NCI-H1930 (cell line): ENCODE data around the gene RUFY3.
"Not testable (repeated sequence)": the region's sequence is repeated elsewhere in the genome, so short reads cannot be mapped to it uniquely, and the experiment has no call there.

Source experiments
- DNase-seq, 2 experiments: peaks; one replicate each; lab custom pipeline; 2025; lab: John Stamatoyannopoulos, UW

Gene RUFY3

DNA sequence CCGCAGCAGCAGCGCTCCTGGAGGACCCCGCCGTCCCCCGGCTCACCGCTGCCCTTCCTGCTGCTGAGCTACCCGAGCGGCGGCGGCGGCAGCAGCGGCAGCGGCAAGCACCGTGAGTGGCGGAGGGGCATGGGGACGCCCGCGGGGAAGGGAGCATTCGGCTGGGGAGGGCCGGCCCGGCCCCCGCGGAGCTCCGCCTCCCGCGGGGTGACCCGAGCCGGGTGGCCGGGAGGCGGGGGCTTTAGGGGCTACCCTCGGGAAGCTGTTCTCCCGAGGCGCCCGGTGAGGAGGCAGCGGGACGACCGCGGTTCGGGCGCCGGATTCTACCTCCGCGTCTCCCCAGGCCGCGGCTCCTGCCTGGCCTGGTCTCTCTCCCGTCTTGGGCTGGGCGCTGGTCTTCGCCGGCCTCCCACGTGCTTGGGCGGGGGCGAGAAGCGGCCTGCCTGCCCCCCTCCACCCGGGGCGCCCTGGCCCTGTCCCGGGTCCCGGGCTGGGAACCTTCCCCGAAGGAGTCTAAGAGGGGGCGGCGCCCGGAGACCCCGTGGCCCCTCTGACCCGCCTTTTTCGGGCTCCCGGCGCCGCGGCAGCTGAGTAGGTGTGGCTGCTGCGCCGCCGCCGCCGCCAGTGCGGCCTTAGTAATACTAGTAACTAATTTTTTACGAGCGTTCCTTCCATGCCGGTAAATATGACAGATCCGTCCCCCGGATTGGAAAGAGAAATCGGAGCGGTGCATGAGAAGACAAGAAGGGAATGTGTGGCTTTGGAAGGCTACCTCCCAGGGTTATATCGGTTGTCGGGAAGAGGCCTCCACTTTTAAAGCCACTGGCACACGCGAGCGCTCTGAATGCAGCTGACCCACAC is 16.4 kb upstream of the RUFY3 start:
- peak; percentile 33 to 39 for DNase-seq

DNA sequence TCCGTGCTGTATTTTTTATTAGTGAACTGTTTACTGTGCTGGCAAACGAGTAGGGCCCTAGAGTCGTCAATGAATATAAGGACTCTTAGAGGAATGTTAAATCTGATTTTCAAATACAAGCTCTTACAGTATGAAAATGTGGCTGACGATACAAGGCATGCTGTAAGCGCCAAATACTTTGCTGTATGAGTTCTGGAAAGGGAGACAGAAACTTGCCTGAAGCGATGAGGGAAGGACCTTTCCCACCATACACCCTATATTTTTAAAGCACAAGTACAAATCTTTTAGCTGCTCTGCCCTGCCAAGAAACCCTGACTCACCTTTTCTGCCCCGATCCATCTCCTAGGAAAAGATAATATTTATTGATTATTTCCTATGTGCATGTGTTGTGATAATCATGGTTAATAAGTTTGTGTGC is 15.7 kb upstream of the RUFY3 start:
- DNase-seq: no peak

GRCh38 chr4:70706516-70706915 is 15.2 kb upstream of the RUFY3 start:
- no peak for DNase-seq

GRCh38 chr4:70709611-70710205 is 12.1 kb upstream of the RUFY3 start:
- peak; percentile 18 to 36 for DNase-seq

GRCh38 chr4:70711599-70711998 is 10.2 kb upstream of the RUFY3 start:
- no peak for DNase-seq

DNA sequence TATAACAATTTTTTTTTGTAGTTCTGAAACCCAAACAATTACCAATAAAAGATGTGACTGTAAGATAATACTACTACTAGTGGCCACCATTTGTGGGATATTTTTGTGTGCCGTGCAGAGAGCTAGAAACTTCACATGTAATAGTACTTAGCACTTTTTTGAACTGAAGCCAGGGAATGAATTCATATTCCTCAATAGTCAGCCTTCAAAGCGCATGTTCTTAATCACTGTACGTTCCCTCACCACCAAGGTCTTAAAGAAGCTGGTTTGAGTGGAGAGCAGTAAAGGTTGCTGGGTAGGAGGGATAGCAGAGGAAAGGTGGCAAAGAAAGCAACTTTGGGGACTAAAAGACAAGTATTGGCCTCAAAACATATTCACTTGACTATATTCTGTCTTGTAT is 9.6 kb upstream of the RUFY3 start:
- DNase-seq: no peak

- no peak for DNase-seq
Measured at GRCh38 chr4:70712604-70713452, 8.9 kb upstream of the RUFY3 start.

- DNase-seq: no peak
Measured at GRCh38 chr4:70713453-70714078, 8.2 kb upstream of the RUFY3 start.

DNA sequence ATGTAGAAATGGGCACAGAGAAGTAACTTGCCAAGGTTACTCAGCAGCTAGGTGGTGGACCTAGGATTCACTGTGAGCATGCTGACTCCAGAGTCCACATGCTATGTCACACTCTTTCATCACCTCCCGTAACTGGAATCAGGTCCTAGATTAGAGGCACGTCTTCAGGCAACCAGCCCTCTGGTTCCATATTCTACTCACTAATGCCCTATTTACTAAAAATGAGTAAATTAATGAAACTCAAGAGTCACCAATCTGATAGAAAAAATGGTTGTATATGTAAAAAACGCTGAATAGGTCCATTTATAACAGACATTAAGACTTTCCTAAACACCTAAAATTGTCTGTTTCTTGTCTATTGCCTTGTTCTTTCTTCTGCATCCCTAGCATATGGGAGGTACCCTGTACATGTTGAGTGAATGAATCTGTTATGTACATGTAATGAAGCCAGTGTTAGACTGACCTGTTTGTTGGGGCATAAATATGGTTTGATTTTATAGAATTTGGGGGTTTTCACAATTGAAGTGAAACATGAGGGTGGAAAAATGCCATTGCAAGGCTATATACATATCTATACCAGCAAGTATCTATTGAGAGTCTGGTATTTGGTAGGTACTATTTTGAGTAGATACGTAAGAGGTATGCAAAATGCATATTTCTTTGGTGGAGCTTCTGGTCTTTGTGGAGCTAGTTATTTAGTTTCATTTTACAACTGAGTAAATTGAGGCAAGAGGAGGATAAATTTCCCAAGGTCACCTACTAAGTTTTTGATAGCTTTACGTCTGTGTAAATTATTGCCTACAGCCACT is 7.5 kb upstream of the RUFY3 start:
- no peak for DNase-seq

GRCh38 chr4:70715097-70715496 is 6.7 kb upstream of the RUFY3 start:
- DNase-seq: no peak

DNA sequence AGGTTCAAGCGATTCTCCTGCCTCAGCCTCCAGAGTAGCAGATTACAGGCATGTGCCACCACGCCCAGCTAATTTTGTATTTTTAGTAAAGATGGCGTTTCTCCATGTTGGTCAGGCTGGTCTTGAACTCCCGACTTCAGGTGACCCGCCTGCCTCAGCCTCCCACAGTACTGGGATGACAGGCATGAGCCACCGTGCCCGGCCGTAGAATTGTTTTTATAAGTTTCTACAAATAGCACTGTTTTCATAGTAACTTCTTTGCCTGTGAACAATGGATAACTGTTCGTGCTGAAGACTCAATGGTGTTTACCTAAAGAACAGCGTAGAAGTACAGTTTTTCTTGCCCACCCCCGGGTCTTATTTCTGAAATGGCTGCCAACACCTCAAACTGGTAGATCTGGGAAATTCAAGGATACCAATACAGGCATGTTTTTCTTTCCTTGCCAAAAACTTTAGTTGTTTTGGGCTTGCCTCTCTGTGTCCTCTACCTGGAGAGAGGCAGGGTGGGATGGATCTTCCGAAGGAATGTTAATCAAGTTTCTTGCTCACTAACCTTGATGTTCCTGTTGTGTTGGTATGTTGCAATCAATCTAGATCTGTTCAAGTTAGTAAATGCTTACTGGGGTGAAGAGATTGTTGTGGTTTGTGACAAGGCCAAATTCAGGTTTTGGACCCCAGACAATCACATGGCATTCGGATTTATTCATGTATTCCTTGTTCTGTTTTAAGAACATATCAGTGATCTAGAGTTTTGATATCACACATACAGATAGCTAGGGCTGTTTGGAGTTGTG is 2.8 kb upstream of the RUFY3 start:
- no peak for DNase-seq

DNA sequence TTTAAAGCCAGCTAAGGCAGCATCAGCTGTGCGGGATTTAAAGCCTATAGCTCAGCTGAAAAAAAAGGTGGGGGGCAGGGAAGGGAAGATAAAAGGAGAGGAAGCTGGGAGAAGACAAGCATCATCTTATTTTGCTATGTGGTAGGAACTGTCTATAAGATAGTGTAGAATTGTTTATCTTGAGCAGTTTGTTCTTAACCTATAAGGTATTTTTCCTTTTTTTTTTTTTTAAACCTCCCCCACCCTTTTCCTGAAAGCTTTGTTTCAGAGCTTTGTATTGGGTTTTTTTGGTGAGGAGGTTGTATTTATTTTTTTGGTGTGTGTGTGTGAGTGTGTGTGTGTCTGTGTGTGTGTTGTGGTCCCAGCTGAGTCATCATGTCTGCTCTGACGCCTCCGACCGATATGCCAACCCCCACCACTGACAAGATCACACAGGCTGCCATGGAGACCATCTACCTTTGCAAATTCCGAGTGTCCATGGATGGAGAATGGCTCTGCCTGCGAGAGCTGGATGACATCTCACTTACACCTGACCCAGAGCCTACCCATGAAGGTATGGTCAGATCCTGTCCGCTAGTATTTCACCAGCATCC is 531 bp downstream of the RUFY3 start:
- DNase-seq: peak; percentile 15 to 22

GRCh38 chr4:70724463-70724862 is 2.7 kb downstream of the RUFY3 start:
- no peak for DNase-seq

- no peak for DNase-seq
Measured at GRCh38 chr4:70725633-70726032, 3.9 kb downstream of the RUFY3 start.

GRCh38 chr4:70726515-70726914 is 4.8 kb downstream of the RUFY3 start:
- not testable (repeated sequence) for DNase-seq

- no peak for DNase-seq
Measured at GRCh38 chr4:70728091-70728490, 6.3 kb downstream of the RUFY3 start.

DNA sequence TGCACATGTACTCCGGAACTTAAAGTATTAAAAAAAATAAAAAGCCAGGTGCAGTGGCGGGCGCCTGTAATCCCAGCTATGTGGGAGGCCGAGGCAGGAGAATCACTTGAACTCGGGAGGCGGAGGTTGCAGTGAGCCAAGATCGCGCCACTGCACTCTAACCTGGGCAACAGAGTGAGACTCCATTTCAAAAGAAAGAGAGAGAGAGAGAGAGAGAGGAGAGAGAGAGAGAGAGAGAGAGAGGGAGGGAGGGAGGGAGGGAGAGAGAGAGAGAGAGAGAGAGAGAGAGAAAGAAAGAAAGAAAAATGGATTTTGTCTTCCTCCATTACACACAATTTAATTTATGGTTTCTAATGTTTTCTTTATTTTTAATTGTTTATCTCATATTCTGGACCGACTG is 11.1 kb downstream of the RUFY3 start:
- DNase-seq: not testable (repeated sequence)

- DNase-seq: no peak
Measured at GRCh38 chr4:70734168-70734954, 12.6 kb downstream of the RUFY3 start.

DNA sequence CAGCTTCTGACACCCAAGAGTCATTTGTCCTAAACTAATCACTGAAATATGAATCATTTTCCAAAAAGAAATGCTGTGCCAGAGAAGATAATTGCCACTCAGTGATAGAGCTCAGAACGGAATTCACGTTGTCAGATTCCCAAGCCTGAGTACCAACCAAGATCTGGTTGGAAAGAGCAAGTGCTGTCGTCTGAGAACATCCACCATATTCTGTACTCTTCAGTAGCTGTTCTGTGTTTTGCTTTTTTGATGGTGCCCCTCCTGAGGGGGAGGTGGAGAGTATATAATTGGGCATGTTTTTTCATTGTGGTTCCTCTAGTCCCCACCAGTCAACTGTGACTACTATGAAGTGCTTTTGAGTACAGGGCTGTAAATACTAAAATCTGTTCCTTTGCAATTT is 13.2 kb downstream of the RUFY3 start:
- no peak for DNase-seq
